Tongue (tissue), 2 donors: ENCODE measurements around the gene CPN1. TPM values are rescaled to one million over a fixed set of nuclear protein-coding genes. Genes with fewer than 3 reads are reported as not detected.
A peak's percentile ranks its signal among the peaks of the same experiment; 100 is the strongest.
"Not testable (repeated sequence)": the region's sequence is repeated elsewhere in the genome, so short reads cannot be mapped to it uniquely, and the experiment has no call there.

Source experiments
- DNase-seq: peaks from one replicate; pipeline ENCODE4 v3.0.0-alpha.2; 2015
- total RNA-seq: library from RNA; depleted of rRNA; stranded (reverse); fragments of >200 nt; gene quantifications from one replicate; pipeline ENCODE4 v1.2.3, GENCODE V29; 2014

CPN1 gene
- not detected for total RNA-seq

GRCh38 chr10:100081075-100082001 is at the start of gene CPN1:
Gene CPN1, minus strand, starts transcription at chr10:100081869. Its CDS starts 244 bp downstream, at chr10:100081625.
- no peak for DNase-seq

- peak; percentile 91 for DNase-seq
Measured at GRCh38 chr10:100130831-100131230, 49.2 kb upstream of the CPN1 start.

- DNase-seq, result no peak
Measured at GRCh38 chr10:100129424-100129823, 47.8 kb upstream of the CPN1 start.

GRCh38 chr10:100128951-100129350 is 47.3 kb upstream of the CPN1 start:
- DNase-seq, result no peak

GRCh38 chr10:100125335-100125734 is 43.7 kb upstream of the CPN1 start:
- not testable (repeated sequence) for DNase-seq

GRCh38 chr10:100124097-100124496 is 42.4 kb upstream of the CPN1 start:
- no peak for DNase-seq

GRCh38 chr10:100122780-100123179 is 41.1 kb upstream of the CPN1 start:
- DNase-seq, result no peak

- DNase-seq, result no peak
Measured at GRCh38 chr10:100120550-100120949, 38.9 kb upstream of the CPN1 start.

GRCh38 chr10:100119726-100120125 is 38.1 kb upstream of the CPN1 start:
- DNase-seq, result no peak

- DNase-seq, result peak; percentile 68
Measured at GRCh38 chr10:100114976-100115770, 33.5 kb upstream of the CPN1 start.

- DNase-seq, result no peak
Measured at GRCh38 chr10:100114460-100114859, 32.8 kb upstream of the CPN1 start.

GRCh38 chr10:100109670-100110069 is 28.0 kb upstream of the CPN1 start:
- no peak for DNase-seq

GRCh38 chr10:100106865-100107264 is 25.2 kb upstream of the CPN1 start:
- no peak for DNase-seq

- no peak for DNase-seq
Measured at GRCh38 chr10:100104300-100104699, 22.6 kb upstream of the CPN1 start.

GRCh38 chr10:100103581-100103980 is 21.9 kb upstream of the CPN1 start:
- DNase-seq, result no peak

- DNase-seq, result no peak
Measured at GRCh38 chr10:100101192-100102076, 19.8 kb upstream of the CPN1 start.

GRCh38 chr10:100100651-100101184 is 19.0 kb upstream of the CPN1 start:
- no peak for DNase-seq

- no peak for DNase-seq
Measured at GRCh38 chr10:100089241-100089640, 7.6 kb upstream of the CPN1 start.

- not testable (repeated sequence) for DNase-seq
Measured at GRCh38 chr10:100086708-100087107, 5.0 kb upstream of the CPN1 start.

- no peak for DNase-seq
Measured at GRCh38 chr10:100085596-100085995, 3.9 kb upstream of the CPN1 start.

- DNase-seq, result no peak
Measured at GRCh38 chr10:100083623-100084022, 2.0 kb upstream of the CPN1 start.

GRCh38 chr10:100082276-100082675 is 607 bp upstream of the CPN1 start:
- DNase-seq, result not testable (repeated sequence)
